ACC112 (cell line): ENCODE data around the gene OLFM2.
"Not testable (repeated sequence)": the region's sequence is repeated elsewhere in the genome, so short reads cannot be mapped to it uniquely, and the experiment has no call there.

ENCODE experiments used
- H2AFZ ChIP-seq: fragments of 200-600 bp; sonication (generic); one replicate; pipeline ENCODE4 v1.6.0; 2017; ENCODE audit warnings: antibody characterized with exemption, low read length; ENCODE audit not compliant: unreplicated experiment
- H3K27ac ChIP-seq: fragments of 200-600 bp; sonication (generic); 2 replicates; pipeline ENCODE4 v1.5.1; 2014; ENCODE audit warnings: low read depth, mild to moderate bottlenecking, antibody characterized with exemption, low read length, moderate library complexity
- H3K27me3 ChIP-seq: fragments of 200-600 bp; sonication (generic); 2 replicates; pipeline ENCODE4 v1.6.1; 2014; ENCODE audit warnings: mild to moderate bottlenecking, antibody characterized with exemption, low read length, moderate library complexity, mixed read lengths; ENCODE audit not compliant: insufficient read depth
- H3K36me3 ChIP-seq: fragments of 200-600 bp; sonication (generic); 2 replicates; pipeline ENCODE4 v1.6.1; 2016; ENCODE audit warnings: mild to moderate bottlenecking, antibody characterized with exemption, low read length, moderate library complexity, mixed read lengths; ENCODE audit not compliant: insufficient read depth
- H3K4me1 ChIP-seq: fragments of 200-600 bp; sonication (generic); one replicate; pipeline ENCODE4 v1.6.1; 2016; ENCODE audit warnings: low read length, mixed read lengths; ENCODE audit not compliant: insufficient read depth, unreplicated experiment, control insufficient read depth
- H3K4me3 ChIP-seq: fragments of 200-600 bp; sonication (generic); 2 replicates; pipeline ENCODE4 v1.5.1; 2014; ENCODE audit warnings: mild to moderate bottlenecking, low read depth, low read length
- H3K79me2 ChIP-seq: fragments of 200-600 bp; sonication (generic); one replicate; pipeline ENCODE4 v1.6.0; 2016; ENCODE audit warnings: low read length; ENCODE audit not compliant: control insufficient read depth, unreplicated experiment, insufficient read depth

OLFM2 gene

GRCh38 chr19:9962623-9963290 is 26.4 kb upstream of the OLFM2 start:
- no peaks in the 10 kb centered on the region for H3K79me2 ChIP-seq
- no peak overlapping the region for H2AFZ ChIP-seq
- no peaks in the 10 kb centered on the region for H3K27me3 ChIP-seq
- no peaks in the 10 kb centered on the region for H3K36me3 ChIP-seq
- H3K4me1 ChIP-seq, result no peaks in the 10 kb centered on the region
- H3K27ac ChIP-seq, result no peak overlapping the region
- no peak overlapping the region for H3K4me3 ChIP-seq

GRCh38 chr19:9961103-9961502 is 24.8 kb upstream of the OLFM2 start:
- Histone ChIP-seq H3K4me1 (no peaks in the 10 kb centered on the region), H2AFZ (no peak overlapping the region), H3K27me3 (no peaks in the 10 kb centered on the region), H3K4me3 (no peak overlapping the region), H3K36me3 (no peaks in the 10 kb centered on the region), H3K79me2 (no peaks in the 10 kb centered on the region), H3K27ac (no peak overlapping the region)

DNA sequence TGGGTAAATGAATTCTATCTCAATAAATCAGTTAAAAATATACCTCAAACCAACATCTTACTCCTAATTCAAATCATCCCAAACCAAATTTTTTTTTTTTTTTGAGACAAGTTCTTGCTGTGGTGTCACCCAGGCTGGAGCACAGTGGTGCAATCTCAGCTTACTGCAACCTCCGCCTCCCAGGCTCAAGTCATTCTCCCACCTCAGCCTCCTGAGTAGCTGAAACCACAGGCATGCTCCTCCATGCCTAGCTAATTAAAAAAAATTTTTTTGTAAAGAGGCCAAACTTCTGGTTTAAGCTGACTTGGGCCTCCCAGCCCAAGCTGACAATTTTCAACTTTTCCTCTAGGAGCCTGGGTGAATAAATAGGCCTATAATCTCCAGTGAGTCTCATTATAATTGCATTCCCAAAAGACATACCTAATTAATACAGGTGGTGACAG is 22.1 kb upstream of the OLFM2 start:
- H3K27me3 ChIP-seq, result no peaks in the 10 kb centered on the region
- no peak overlapping the region for H3K4me3 ChIP-seq
- no peaks in the 10 kb centered on the region for H3K4me1 ChIP-seq
- H3K27ac ChIP-seq, result no peak overlapping the region
- H3K79me2 ChIP-seq, result no peaks in the 10 kb centered on the region
- H3K36me3 ChIP-seq, result no peaks in the 10 kb centered on the region
- H2AFZ ChIP-seq, result no peak overlapping the region

- Histone ChIP-seq H3K79me2 (no peaks in the 10 kb centered on the region), H2AFZ (no peak overlapping the region), H3K27me3 (no peaks in the 10 kb centered on the region), H3K4me1 (no peaks in the 10 kb centered on the region), H3K4me3 (no peak overlapping the region), H3K27ac (no peak overlapping the region), H3K36me3 (no peaks in the 10 kb centered on the region)
Measured at GRCh38 chr19:9956956-9957355, 20.6 kb upstream of the OLFM2 start.

GRCh38 chr19:9953802-9954542 is 17.7 kb upstream of the OLFM2 start:
- no peak overlapping the region for H3K4me3 ChIP-seq
- H2AFZ ChIP-seq, result no peak overlapping the region
- no peaks in the 10 kb centered on the region for H3K79me2 ChIP-seq
- H3K4me1 ChIP-seq, result no peaks in the 10 kb centered on the region
- no peaks in the 10 kb centered on the region for H3K36me3 ChIP-seq
- H3K27me3 ChIP-seq, result no peaks in the 10 kb centered on the region
- no peak overlapping the region for H3K27ac ChIP-seq

- no peak overlapping the region for H3K4me3 ChIP-seq
- H3K79me2 ChIP-seq, result no peaks in the 10 kb centered on the region
- H3K27ac ChIP-seq, result no peak overlapping the region
- no peak overlapping the region for H2AFZ ChIP-seq
- no peaks in the 10 kb centered on the region for H3K27me3 ChIP-seq
- no peaks in the 10 kb centered on the region for H3K36me3 ChIP-seq
- no peaks in the 10 kb centered on the region for H3K4me1 ChIP-seq
Measured at GRCh38 chr19:9952276-9952675, 16.0 kb upstream of the OLFM2 start.

GRCh38 chr19:9947441-9947840 is 11.1 kb upstream of the OLFM2 start:
- Histone ChIP-seq H3K4me1 (peaks cover 14% of the 10 kb centered on the region), H3K27ac (no peak overlapping the region), H3K27me3 (no peaks in the 10 kb centered on the region), H3K36me3 (no peaks in the 10 kb centered on the region), H3K4me3 (no peak overlapping the region), H2AFZ (no peak overlapping the region), H3K79me2 (no peaks in the 10 kb centered on the region)

DNA sequence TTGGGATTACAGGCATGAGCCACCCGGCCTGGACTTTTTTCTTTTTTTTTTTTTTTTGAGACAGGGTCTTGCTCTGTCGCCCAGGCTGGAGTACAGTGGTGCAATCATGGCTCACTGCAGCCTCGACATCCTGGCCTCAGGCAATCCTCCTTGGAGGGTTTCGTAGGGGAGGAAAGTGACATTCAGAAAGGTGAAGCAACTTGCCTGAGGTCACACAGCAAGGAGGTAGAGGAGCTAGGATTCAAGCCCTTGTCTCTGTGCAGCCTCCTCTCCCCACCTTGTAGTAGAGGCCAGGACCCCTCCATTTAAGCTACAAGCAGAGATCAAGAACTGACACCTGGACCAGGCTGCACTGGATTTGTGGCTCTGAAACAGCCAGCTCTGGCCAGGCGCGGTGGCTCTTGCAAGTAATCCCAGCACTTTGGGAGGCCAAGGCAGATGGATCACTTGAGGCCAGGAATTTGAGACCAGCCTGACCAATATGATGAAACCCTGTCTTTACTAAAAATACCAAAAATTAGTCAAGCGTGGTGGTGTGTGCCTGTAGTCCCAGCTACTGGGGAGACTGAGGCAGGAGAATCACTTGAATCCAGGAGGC is 10.3 kb upstream of the OLFM2 start:
- not testable (repeated sequence) for H3K79me2 ChIP-seq, H3K4me3 ChIP-seq, H3K27me3 ChIP-seq, H2AFZ ChIP-seq, H3K27ac ChIP-seq, H3K36me3 ChIP-seq
- H3K4me1 ChIP-seq, result peaks cover 14% of the 10 kb centered on the region

DNA sequence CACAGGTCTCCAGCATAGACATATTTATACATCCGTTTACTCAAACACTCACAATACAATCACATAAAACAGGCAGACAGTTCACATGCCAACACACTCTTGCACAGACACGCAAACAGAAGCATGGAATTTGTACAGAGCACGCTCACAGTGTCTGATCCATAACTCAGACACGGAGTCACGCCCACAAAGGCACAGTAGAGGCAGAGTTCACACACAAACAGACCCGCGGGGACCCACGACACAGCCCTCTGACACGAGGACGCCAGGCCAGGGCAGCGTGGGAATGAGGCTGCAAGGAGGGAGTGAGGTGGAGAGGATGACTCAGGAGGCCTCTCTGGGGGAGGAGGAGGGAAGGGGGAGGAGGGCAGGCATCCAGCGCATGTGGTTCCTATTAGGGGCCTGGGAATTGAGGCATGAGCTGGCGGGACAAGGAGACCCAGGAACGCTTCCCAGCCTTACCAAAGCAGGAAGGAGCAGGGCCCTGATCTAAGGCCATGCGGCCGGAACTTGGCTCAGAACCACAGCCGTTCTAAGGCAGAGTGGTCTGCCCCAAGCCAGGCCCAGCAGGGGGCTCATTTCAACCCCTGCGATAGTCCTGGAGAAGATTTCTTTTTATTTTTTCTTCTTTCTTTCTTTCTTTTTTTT is 9.1 kb upstream of the OLFM2 start:
- Histone ChIP-seq H3K4me1 (peaks cover 18% of the 10 kb centered on the region), H3K27me3 (no peaks in the 10 kb centered on the region), H3K27ac (peak overlapping the region; percentile 81), H2AFZ (no peak overlapping the region), H3K36me3 (no peaks in the 10 kb centered on the region), H3K4me3 (peak overlapping the region; percentile 39; the same call in 1 of the 2 replicates), H3K79me2 (no peaks in the 10 kb centered on the region)

- H2AFZ ChIP-seq, result no peak overlapping the region
- H3K79me2 ChIP-seq, result no peaks in the 10 kb centered on the region
- H3K36me3 ChIP-seq, result no peaks in the 10 kb centered on the region
- H3K4me3 ChIP-seq, result no peak overlapping the region
- no peak overlapping the region for H3K27ac ChIP-seq
- H3K27me3 ChIP-seq, result no peaks in the 10 kb centered on the region
- peaks cover 18% of the 10 kb centered on the region for H3K4me1 ChIP-seq
Measured at GRCh38 chr19:9943744-9944143, 7.4 kb upstream of the OLFM2 start.
